GM12872 (cell line): ENCODE results near the gene SMCR8.

Experiments used
- TF ChIP-seq, protein P1 (sequence below): IDR thresholded peaks from 3 replicates; pipeline ENCODE4 v1.5.1; 2011; ENCODE audit warnings: low read depth, mild to moderate bottlenecking, low read length, moderate library complexity; ENCODE audit not compliant: insufficient read depth

Gene SMCR8

DNA sequence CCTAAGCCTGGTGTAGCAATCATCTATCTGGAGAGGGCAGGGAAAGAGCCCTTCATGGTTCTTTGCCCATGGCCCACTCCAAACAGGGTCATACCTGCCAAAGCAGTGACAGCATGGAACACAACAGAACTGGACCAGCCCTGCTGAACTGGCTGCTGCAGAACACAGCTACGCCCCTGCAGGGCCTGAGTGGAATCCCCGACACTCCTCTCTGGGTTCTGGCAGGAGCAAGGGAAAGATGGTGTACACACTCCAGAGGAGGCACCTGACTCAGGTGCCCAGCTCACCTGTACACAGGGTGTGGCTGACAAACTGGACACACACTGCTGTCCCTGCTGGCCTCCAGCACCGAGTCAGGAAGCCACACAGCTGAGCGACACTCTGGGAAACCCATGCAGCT lies 34.8 kb upstream of the SMCR8 start:
- TF ChIP-seq, protein P1, sequence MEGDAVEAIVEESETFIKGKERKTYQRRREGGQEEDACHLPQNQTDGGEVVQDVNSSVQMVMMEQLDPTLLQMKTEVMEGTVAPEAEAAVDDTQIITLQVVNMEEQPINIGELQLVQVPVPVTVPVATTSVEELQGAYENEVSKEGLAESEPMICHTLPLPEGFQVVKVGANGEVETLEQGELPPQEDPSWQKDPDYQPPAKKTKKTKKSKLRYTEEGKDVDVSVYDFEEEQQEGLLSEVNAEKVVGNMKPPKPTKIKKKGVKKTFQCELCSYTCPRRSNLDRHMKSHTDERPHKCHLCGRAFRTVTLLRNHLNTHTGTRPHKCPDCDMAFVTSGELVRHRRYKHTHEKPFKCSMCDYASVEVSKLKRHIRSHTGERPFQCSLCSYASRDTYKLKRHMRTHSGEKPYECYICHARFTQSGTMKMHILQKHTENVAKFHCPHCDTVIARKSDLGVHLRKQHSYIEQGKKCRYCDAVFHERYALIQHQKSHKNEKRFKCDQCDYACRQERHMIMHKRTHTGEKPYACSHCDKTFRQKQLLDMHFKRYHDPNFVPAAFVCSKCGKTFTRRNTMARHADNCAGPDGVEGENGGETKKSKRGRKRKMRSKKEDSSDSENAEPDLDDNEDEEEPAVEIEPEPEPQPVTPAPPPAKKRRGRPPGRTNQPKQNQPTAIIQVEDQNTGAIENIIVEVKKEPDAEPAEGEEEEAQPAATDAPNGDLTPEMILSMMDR: no peak

DNA sequence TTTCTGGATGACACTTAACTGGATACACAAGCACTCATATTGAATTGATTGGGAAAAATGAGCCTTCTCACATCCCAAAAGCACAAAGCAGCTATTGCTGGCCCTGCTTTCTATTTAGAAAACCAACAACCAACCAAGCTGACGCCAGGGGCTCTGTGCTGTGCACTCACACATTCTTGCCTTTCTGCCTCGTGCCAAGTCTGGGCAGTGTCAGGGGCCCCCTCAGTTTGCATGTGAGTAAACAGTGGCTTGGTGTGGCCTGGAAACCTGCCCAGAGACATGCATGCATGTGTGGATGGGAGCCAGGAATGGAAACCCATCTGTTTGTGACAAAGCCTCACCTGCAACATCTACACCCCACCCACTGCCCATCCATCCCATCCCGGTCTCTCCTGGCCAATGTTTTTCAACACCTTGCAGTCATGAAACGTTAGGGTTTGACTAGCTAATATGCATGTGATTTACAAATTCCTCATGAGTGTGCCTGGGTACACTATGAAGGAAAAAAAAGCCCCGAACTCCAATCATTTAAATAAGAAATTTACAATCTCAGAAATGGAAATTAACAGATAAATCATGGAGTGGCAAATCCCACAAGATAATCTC lies 34.2 kb upstream of the SMCR8 start:
- TF ChIP-seq, protein P1: no peak

DNA sequence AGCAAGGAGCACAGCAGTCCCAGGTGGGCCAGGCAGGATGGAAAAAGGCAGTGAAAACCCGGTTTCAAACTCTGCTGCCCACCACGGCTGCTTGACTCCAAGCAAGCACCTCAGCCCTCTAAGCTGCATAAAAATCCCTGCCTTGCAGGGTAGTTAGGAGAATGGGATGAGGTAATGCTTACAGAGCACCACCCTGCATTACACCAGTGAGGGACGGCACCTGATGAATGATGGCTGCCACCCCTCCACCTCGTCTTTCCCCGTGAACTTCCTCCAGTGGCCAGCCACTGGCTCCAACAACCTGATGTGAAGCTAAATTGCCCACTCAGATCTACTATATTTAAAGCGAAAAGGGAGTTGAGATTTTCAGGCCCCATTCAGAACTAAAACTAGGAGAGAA lies 33.3 kb upstream of the SMCR8 start:
- TF ChIP-seq, protein P1: no peak

DNA sequence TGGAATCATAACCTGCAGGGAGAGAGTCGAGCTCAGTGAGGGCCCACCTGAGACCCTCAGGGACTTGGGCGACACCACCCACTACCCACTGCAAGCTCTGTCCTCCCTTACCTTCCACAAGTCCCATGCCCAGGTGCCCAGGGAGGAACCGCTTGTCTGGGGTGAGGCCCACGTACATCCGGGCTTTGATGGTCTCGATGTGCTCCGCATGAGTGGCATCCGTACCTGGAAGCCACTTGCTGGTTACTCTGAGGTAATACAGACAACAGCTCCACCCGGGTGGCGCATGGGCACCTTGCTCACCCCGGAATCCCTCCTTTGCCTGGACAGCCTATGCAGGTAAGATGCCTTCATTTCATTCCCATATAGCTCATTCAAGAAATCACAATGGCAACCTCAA lies 29.8 kb upstream of the SMCR8 start:
- TF ChIP-seq, protein P1: no peak

DNA sequence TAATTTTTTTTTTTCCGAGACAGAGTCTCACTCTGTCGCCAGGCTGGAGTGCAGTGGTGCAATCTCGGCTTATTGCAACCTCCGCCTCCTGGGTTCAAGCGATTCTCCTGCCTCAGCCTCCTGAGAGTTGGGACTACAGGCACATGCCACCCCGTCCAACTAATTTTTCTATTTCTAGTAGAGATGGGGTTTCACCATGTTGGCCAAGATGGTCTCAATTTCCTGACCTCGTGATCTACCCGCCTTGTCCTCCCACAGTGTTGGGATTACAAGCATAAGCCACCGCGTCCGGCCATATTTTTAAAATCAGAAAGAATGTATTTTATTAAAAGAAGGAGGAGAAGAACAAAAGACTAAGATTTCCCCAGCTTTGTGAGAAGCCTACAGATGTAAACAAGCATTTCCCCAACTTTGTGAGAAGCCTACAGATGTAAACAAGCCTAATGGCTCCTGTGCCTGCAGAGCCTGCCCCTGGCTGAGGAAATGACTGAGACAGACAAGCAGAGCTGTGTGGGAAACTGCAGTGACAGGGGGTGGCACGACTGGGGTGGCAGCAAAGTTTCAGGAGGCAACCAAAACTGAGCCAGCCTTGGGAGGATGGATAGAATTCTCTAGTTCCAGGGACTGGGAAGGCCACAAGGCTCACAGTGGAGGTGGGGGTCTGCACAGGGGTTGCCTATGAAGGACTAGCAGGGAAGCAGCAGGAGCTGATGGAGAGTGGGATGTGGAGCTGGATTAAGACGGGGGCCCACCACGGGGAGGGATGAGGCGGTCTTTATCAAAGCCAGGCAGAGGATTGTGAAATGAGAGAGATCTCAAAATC lies 23.2 kb upstream of the SMCR8 start:
- TF ChIP-seq, protein P1: no peak

DNA sequence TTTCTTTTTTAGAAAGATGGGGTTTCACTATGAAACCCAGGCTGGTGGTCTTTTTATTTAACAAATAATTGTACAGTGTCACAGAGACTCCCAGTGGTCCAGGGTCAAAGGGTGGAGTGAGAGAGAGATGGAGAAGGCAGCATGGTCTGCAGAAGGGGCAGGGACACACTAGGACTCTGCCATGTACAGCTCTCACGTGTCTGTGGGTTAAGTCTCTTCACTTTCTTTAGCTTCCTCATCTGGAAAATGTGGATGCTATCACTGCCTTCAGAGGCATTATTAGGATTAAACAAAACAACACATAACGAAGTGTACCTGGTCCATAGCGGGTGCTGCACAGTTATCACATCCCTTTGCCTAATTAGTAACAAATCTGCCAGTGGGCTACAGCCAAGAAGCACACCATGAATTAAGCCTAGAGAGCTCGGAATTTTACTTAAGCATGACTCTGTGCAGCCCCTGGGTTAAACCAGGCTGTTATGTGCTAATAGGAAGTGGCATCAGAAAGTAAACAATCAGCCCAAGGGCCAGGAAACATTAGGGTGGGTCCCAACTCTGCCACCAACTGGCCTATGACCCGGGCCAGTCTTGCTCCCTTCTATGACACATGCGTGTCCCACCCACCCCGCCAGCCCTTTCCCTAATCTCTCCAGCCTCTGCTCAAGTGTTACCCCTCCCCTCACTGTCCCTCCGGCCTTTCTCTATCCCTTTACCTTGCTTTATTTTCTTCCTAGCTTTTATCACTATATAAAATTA lies 14.2 kb upstream of the SMCR8 start:
- TF ChIP-seq, protein P1: no peak

DNA sequence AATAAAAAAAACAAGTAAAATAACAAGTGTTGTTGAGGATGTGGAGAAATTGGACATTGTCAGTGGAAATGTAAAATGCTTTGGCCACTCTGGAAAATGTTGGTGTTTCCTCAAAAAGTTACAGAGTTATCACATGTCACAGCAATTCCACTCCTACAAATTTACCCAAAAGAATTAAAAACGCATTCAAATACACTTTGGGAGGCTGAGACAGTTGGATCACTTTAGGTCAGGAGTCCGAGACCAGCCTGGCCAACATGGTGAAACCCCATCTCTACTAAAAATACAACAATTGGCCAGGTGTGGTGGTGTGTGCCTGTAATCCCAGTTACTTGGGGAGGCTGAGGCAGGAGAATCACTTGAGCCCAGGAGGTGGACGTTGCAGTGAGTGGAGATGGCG lies 5.9 kb upstream of the SMCR8 start:
- TF ChIP-seq, protein P1: no peak
